DMS53 (cell line): ENCODE data around the gene MAGI1.
"Not testable (repeated sequence)": the region's sequence is repeated elsewhere in the genome, so short reads cannot be mapped to it uniquely, and the experiment has no call there.

Experiments
- DNase-seq: peaks from one replicate; lab custom pipeline; 2025; lab: John Stamatoyannopoulos, UW

The MAGI1 gene

DNA sequence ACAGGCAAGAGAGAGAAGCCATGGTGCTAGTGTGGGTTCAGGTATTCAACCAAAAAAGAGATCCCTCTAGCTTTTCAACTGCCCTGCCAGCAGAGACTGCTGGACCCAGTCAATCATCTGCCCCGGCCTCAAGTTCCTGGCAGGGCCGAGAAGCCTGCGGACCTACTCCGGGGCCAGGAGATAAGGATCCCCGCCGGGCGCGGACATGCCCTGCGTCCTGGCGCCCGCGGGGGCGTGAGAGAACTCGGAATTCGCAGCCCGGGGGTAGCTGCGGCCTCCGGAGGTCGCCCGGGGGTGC lies 821 bp upstream of the MAGI1 start:
- peak; percentile 32 for DNase-seq

- no peak for DNase-seq
Observed at GRCh38 chr3:66038384-66038725, 363 bp downstream of the MAGI1 start.

DNA sequence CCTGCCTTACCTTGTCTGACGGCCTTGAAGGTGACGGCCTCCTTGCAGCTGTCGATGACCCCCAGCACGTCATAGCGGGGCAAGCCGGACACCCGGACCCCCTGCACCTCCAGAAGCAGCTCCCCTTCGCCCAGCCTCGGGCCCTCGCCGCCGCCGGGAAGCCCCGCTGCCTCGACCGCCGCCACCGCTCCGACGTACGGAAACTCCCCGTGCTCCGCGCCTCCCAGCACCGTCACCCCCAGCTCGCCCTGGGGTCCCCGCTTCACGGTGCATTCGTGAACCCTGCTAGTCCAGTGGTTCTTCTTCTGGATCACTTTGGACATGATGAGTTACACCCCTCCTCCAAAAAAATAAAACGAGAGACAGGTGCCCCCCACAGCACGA lies 740 bp downstream of the MAGI1 start:
- DNase-seq: peak; percentile 15

DNA sequence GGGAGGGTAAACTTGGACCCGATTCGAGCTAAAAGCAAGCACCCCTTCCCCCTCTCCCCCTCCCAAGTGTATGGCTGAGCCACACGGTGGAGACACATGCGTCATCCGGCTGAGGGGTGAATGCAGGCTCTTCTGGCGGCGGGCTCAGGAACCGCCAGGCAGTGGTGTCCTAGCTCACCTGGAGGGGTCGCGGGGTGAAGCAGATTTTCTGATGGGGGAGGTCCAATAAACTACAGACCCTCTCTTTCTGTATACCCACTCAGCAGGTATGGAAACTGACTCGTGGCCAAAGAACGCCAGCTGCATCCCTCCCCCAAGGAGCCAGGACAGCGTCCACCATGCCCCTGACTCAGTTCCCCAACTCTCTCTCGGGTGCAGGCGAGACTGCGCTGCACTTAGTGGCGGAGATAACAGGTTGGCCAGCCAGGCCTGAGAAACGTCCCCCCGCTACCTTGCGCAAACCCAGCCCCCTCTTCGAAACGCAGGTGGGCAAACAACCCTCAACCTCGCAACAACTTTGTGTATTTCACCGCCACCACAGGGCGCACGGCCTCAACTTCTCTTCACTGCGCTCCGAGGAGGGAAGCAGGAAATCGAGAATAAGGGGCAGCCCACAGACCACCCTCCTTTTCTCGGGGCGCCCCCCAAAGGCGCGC lies 1.3 kb downstream of the MAGI1 start:
- peak; percentile 59 for DNase-seq

DNA sequence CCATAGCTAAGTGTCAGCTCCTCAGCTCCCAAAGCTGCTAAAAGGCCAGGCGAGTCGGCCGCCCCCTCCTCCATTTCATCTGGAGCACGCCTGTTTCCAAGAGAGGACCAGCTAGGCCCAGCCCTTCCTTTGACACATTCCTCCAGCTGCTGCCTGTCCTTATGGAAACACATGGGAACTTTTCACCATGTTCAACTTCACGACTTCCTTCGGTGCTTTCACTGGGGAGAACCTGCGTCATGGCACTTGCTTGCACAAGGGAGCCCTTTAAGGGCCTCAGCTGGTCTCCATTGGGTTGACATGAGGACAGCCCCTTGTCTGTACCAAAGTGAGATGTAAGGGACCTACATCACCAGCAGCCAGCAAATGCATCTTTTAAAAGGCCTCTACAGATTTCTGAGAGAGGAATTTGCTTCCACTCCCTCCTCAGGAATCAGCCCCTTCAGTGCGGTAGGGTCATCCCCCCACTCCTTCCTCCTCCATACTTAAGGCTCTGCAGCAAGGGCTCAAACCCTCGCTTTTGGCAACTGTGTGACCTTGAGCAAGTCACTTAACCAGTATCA lies 2.1 kb downstream of the MAGI1 start:
- DNase-seq: no peak

DNA sequence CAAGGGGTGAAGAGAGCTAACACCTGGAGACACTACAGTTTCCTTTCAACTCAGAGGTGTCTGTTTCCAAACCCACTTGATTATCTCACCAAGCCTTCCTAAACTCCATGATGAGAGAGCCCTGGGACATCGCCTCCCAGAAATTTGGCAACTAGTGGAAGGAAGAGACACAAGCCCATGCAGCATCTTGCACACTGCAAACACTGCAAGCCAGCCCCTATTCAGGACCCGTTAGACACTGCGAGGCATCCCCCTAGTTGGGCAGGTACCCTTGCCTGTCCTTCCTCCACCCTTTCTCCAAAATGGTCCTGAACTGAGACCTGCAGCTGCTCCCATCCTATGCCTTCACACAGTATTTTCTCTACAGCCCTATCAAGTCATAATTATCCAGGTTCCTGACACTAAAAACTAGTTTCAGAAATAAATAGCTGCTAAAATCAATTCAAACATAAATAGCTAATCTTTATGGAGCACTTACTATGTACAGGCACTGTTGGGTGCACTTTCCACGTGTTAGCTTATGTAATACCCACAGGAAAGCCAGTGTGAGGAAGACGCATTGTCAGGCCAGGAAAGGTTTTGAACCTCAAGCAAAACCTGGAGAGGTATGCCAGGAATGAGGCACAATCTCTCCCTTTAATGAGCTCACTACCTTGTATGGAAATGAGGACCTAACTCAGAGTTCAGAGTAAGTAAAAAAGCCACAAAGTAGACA lies 2.8 kb downstream of the MAGI1 start:
- DNase-seq: no peak

- no peak for DNase-seq
Observed at GRCh38 chr3:66033241-66034138, 5.2 kb downstream of the MAGI1 start.

- no peak for DNase-seq
Observed at GRCh38 chr3:66031102-66031698, 7.5 kb downstream of the MAGI1 start.

DNA sequence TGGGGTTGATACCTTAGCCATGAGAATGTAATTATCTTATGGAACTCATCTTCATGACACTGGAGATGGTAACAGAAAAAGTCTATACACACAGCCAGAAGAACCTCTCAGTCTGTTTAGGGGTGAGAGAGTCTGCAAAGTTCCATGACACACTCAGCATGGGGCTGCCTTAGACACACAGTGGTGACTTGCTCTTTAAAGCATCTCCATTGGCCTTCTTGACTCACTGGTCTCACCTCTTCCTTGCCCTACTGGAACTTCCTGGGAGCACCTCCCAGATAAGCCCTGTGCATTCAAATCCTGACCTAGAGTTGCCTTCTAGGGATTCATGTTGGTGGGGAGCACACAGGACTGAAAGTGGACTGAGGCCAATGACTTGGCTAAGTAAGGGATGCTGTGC lies 9.3 kb downstream of the MAGI1 start:
- DNase-seq: no peak

DNA sequence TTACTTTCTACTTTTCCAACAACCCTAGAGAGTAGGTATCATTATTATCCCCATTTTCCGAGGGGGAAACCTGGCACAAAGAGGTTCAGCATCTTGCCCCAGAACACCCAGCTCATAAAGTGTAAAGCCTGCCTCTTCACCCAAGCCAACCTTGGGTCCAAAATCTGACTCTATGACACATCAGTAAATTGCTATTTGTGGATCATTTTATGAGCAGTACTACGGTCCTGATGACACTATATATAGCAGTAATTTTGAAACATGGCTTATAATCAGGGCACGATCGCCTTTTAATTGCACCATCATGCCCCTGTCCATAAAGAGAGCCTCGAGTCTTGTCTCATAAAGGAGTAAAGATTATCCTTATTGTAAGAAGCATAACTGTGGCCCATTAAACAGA lies 9.7 kb downstream of the MAGI1 start:
- no peak for DNase-seq

- DNase-seq: no peak
Observed at GRCh38 chr3:66028457-66028856, 10.3 kb downstream of the MAGI1 start.

GRCh38 chr3:66027099-66027498 lies 11.6 kb downstream of the MAGI1 start:
- DNase-seq: not testable (repeated sequence)

DNA sequence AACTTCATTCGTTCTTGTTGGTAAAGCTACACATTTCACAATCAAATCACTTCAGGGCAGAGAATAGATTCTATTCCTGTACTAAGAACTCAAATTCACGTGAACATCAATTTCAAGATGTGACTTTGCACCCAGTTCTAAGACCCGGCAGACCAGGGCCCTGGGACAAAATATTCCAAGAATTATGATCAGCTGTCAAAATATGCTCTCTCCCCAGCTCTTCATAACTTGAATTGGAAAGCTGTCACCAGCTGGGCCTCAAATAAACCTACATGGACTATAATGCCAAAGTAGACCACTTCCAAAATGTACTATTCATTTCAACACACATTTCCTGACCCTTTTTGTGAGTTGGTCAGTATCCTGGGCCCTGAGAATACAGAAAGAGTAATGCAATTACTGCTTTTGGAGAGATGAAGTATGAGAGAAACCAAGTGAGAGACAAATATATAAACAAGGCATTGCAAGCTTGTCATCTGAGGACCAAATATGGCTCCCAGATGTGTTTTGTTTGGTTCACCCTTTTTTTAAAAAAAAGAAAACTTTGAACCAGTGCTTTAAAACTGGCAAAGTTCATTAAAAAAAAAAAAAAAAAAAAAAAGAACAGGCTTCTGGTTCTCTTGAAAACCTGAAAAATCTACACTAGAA lies 14.9 kb downstream of the MAGI1 start:
- no peak for DNase-seq

DNA sequence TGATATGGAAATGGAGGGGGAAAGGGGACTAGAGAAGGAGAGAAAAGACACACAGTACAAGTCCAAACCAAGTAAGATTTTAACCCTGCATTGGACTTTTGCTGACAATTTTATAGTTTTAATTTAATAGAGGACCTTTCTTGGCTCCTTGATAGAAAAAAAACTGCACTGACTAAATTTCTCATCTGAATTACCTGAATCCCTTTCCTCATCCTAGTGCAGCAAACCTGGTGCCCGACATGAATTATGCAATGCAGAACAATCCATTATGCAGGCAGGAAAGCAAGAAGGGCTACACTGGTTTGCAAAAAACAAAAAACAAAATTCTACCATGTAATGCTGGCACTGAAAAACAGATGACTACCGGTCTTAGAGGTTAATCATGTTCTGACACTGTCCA lies 15.5 kb downstream of the MAGI1 start:
- no peak for DNase-seq

DNA sequence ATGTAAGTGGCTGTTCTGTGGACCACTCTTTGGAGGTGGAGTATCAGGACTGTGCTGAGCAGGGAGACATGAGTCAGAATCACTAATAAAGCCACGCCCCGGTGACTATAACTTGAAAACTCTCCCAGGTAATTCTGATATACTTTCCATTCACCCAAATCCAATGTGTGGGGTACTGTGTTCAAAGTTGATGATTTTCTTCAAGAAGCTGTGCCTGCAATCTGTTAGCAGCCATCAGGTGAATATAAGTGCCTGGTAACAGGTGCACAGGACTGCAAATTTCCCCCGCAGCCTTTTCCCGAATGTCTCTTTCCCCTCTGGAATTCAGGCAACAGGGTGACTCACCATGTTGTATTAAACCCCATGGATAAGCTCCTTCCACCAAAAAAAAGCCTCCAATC lies 17.0 kb downstream of the MAGI1 start:
- no peak for DNase-seq

GRCh38 chr3:66019896-66020295 lies 18.8 kb downstream of the MAGI1 start:
- no peak for DNase-seq

DNA sequence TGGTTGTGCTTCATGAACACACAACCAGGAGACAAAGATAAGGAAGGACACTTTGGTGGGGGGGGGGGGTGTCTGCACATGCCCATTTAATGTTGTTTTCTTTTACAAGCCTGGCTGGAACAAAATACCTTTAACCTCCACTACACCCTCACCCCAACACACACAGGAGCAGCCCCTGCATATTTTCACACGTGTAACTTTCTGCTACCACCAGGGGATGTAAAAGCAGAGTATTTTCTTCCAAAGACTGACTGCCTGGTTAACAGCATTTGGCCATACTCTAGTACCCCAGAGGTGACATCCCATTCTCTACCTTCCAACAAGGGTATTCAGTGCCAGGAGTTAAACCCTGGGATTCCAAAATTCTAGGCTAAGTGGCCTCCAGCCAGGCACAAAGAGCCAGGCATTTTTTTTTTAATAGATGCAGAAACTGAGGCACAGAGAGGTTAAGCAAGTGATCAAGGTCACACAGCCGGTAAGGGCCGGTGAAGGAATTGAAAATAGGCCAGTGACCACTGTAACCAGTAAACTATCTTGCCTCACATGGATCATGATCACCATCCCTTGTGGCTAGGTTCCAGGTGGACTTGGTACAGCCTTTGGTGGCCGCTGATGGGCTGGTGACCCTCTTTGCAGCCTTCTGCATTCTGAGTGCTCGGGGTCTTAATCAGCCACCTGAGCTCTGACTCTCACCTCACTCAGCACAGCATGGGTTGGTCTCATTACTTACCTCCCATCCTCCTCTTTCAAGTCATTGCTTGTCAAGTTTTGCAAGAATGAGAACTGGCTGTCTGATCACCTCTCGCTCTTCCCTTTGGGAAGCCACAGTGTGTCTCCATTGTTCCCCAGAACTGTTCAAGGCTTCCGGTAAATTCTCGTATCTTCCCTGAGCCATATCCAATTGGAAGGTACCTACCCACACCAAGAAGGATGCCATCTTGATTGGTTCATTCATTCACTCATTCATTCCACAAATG lies 20.4 kb downstream of the MAGI1 start:
- peak; percentile 8 for DNase-seq

DNA sequence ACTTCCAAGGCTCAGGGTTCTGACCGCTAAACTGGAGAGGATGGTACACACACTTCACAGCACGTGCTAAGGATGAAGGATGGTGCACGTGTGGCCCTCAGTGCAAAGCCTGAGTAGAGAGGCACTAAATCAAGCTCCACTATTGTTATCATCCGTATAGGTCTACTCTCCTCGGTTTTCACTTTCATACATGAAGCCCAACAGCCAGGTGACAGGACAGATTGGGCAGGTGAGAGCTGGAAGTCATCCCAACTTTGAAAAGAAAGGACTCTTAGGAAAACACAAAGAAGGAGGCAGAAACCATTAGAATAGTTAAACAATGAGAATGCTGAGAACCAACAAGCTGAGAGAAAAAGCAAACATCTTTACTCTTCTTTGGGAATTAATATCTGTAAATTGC lies 21.1 kb downstream of the MAGI1 start:
- peak; percentile 26 for DNase-seq

- DNase-seq: peak; percentile 12
Observed at GRCh38 chr3:66017084-66017483, 21.6 kb downstream of the MAGI1 start.

DNA sequence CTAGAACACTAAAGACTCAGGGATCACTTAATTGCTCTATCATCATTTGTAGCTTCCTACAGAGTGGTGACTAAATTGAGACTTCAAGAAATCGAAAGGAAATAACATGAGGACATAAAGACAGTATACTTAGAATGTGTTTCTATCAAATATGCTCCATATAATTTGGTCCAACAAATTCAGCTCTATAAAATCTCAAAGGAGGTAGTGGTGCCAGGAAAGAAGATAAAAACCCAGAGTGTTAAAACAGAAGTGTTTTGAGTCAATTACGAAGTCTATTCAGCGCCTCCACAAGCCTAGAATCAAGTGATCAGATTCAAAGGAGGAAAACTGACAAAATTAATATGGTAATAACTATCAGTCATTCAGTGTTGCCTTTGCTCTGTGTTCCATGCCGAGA lies 22.9 kb downstream of the MAGI1 start:
- DNase-seq: no peak

- no peak for DNase-seq
Observed at GRCh38 chr3:66014651-66015050, 24.1 kb downstream of the MAGI1 start.
